ENCODE data around the gene ACTG2. TPM values are rescaled to one million over a fixed set of nuclear protein-coding genes. Genes with fewer than 3 reads are reported as not detected.
A peak's percentile ranks its signal among the peaks of the same experiment; 100 is the strongest.

ACTG2 gene
- total and polyA plus RNA-seq, 2 experiments from 2014 or later, result 20.3 to 41.1 TPM

DNA sequence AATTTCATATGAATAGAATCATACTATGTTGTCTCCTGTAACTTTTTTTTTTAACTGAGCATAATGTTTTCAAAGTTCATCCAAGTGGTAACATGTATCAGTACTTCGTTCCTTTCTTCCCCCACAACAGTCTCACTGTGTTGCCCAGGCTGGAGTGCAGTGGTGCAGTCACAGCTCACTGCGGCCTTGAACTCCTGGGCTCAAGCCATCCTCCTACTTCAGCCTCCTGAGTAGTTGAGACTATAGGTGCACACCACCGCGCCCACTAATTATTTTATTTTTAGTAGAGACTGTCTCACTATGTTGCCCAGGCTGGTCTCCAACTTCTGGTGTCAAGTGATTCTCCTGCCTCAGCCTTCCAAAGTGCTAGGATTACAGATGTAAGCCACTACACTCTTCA lies 68.5 kb downstream of the ACTG2 start:
- peaks cover 5% of the 10 kb centered on the region for H3K36me3 ChIP-seq (replicated peaks; ENCODE audit: insufficient read depth, low read depth)
- H3K4me3 ChIP-seq, result no peak overlapping the region
- WGBS (ENCODE audit: low lambda C conversion rate, missing lambda C conversion rate), result 96% methylated on average over 4 of the region's 4 CpGs
- no peaks in the 10 kb centered on the region for H3K79me2 ChIP-seq
- no peak for TF ChIP-seq EZH2 (IDR thresholded peaks at IDR 0.05; ENCODE audit: borderline replicate concordance)
- no peak for TF ChIP-seq EZH2phosphoT487 (IDR thresholded peaks at IDR 0.05; ENCODE audit: low read depth, severe bottlenecking, unreplicated experiment)
- TF ChIP-seq, protein P1, sequence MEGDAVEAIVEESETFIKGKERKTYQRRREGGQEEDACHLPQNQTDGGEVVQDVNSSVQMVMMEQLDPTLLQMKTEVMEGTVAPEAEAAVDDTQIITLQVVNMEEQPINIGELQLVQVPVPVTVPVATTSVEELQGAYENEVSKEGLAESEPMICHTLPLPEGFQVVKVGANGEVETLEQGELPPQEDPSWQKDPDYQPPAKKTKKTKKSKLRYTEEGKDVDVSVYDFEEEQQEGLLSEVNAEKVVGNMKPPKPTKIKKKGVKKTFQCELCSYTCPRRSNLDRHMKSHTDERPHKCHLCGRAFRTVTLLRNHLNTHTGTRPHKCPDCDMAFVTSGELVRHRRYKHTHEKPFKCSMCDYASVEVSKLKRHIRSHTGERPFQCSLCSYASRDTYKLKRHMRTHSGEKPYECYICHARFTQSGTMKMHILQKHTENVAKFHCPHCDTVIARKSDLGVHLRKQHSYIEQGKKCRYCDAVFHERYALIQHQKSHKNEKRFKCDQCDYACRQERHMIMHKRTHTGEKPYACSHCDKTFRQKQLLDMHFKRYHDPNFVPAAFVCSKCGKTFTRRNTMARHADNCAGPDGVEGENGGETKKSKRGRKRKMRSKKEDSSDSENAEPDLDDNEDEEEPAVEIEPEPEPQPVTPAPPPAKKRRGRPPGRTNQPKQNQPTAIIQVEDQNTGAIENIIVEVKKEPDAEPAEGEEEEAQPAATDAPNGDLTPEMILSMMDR (IDR thresholded peaks at IDR 0.05; ENCODE audit: poor library complexity), result no peak
- H3K9me2 ChIP-seq (replicated peaks; ENCODE audit: insufficient read depth), result no peaks in the 10 kb centered on the region
- H2AFZ ChIP-seq, result no peak overlapping the region
- H4K20me1 ChIP-seq (ENCODE audit: insufficient read depth, poor library complexity, severe bottlenecking), result no peaks in the 10 kb centered on the region
- no peak for DNase-seq (ENCODE audit: low spot score)
- no peaks in the 10 kb centered on the region for H3K4me1 ChIP-seq (ENCODE audit: insufficient read depth)
- no peak overlapping the region for H3K27ac ChIP-seq
- H3K27me3 ChIP-seq, result no peaks in the 10 kb centered on the region
- no peaks in the 10 kb centered on the region for H3K9me3 ChIP-seq (ENCODE audit: low read depth)
- no peak overlapping the region for H3K4me2 ChIP-seq

DNA sequence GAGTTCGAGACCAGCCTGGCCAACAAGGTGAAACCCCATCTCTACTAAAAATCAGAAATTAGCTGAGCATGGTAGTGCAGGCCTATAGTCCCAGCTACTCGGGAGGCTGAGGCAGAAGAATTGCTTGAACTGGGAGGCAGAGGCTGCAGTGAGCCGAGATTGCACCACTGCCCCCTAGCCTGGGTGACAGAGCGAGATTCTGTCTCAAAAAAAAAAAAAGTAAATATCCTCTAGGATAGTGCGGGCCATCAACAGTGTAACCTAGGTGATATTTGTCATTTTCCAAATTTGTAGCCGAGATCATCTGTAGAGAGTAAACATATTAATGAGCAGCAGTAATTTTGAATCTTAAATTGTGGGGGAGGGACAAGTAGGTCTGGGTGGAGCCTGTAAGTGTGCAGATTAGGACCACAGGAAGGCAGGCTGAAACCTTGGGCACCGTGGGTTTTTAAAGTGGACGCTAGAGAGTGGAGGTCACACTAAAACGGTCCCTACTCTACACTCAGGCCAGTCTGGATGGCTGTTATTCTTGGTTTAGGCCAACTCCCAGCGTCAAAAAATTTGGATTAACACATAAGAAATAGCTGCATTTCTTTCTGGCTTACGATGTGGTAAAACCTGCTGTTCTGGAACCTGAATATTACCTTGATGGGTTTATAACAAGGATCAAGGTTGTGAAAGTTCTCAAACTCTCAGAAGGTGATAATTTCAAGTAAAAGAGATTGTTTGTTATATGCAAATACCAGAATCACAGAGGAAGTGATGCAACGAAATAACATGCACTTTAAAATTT lies 69.2 kb downstream of the ACTG2 start:
- no peaks in the 10 kb centered on the region for H4K20me1 ChIP-seq (ENCODE audit: insufficient read depth, poor library complexity, severe bottlenecking)
- 92% methylated on average over 12 of the region's 12 CpGs for WGBS (ENCODE audit: low lambda C conversion rate, missing lambda C conversion rate)

DNA sequence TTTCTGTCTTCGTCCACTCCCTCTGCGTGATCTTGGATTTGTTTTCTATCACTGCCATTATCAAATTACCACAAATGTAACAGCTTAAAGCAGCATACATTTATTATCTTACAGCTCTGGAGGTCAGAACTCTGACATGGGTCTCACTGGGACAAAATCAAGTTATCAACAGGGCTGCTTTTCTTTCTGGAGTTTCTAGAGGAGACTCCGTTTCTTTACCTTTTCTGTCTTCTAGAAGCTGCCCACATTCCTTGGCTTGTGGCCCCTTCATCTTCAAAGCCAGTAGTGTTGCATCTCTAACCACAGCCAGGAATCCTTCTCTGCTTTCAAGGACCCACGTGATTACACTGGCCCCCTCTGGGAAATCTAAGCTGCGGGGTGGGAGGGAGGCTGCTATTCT lies 70.0 kb downstream of the ACTG2 start:
- 74% methylated on average over 5 of the region's 5 CpGs for WGBS (ENCODE audit: low lambda C conversion rate, missing lambda C conversion rate)

More for the DNA sequence above, 69.2 kb downstream of the ACTG2 start:
- Histone ChIP-seq H3K9me3 (ENCODE audit: low read depth) (no peaks in the 10 kb centered on the region), H2AFZ (no peak overlapping the region), H3K4me2 (no peak overlapping the region), H3K27me3 (no peaks in the 10 kb centered on the region), H3K36me3 (replicated peaks; ENCODE audit: insufficient read depth, low read depth) (peaks cover 5% of the 10 kb centered on the region), H3K4me1 (ENCODE audit: insufficient read depth) (no peaks in the 10 kb centered on the region), H3K9me2 (replicated peaks; ENCODE audit: insufficient read depth) (no peaks in the 10 kb centered on the region), H3K27ac (no peak overlapping the region), H3K4me3 (no peak overlapping the region), H3K79me2 (no peaks in the 10 kb centered on the region)
- no peak for TF ChIP-seq EZH2 (IDR thresholded peaks at IDR 0.05; ENCODE audit: borderline replicate concordance)
- TF ChIP-seq, protein P1 (IDR thresholded peaks at IDR 0.05; ENCODE audit: poor library complexity), result no peak
- no peak for TF ChIP-seq EZH2phosphoT487 (IDR thresholded peaks at IDR 0.05; ENCODE audit: low read depth, severe bottlenecking, unreplicated experiment)
- DNase-seq (ENCODE audit: low spot score), result no peak

DNA sequence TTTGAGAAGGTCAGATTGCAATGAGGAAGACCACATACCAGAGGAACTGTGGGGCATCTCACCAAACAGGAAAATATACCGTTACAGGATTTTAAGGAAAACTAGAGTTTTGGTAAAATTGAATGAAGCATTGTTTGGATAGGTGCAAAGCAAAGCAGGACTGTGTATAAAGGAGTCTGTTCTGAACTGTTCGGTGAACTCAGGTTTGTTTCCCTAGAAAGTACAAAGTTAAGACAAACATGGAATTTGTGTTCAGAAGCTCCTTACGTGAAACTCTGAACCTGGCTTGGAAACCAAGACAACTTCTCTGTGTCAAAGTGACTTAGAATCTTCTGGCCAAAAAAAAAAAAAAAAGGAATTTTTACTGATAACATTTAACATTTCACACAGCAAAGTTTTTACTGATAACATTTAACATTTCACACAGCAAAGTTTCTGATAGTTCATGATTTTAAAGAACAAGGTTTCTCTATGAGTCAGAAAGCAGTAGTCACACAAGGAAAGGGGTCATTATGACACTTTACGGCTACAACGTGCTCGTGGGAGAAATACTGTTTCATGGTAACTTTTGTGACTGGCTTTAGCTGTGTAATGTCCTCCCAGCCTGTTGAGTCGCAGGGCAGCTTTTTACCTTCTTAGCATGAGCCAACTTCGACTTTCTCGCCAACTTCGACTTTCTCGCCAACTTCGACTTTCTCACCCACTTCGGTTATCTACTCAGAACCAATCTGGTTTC lies 70.7 kb downstream of the ACTG2 start:
- Histone ChIP-seq H2AFZ (no peak overlapping the region), H3K9me3 (ENCODE audit: low read depth) (no peaks in the 10 kb centered on the region), H3K79me2 (no peaks in the 10 kb centered on the region), H4K20me1 (ENCODE audit: insufficient read depth, poor library complexity, severe bottlenecking) (no peaks in the 10 kb centered on the region), H3K27ac (peak overlapping the region; percentile 4), H3K9me2 (replicated peaks; ENCODE audit: insufficient read depth) (no peaks in the 10 kb centered on the region), H3K36me3 (replicated peaks; ENCODE audit: insufficient read depth, low read depth) (no peaks in the 10 kb centered on the region), H3K4me3 (no peak overlapping the region), H3K27me3 (no peaks in the 10 kb centered on the region), H3K4me2 (no peak overlapping the region), H3K4me1 (ENCODE audit: insufficient read depth) (no peaks in the 10 kb centered on the region)
- TF ChIP-seq EZH2phosphoT487 (IDR thresholded peaks at IDR 0.05; ENCODE audit: low read depth, severe bottlenecking, unreplicated experiment) (no peak), EZH2 (IDR thresholded peaks at IDR 0.05; ENCODE audit: borderline replicate concordance) (no peak)
- TF ChIP-seq, protein P1 (IDR thresholded peaks at IDR 0.05; ENCODE audit: poor library complexity), result no peak
- 83% methylated on average over 13 of the region's 13 CpGs for WGBS (ENCODE audit: low lambda C conversion rate, missing lambda C conversion rate)
- DNase-seq (ENCODE audit: low spot score), result no peak

More for the DNA sequence above, 70.0 kb downstream of the ACTG2 start:
- H3K4me2 ChIP-seq, result no peak overlapping the region
- no peaks in the 10 kb centered on the region for H3K27me3 ChIP-seq
- no peaks in the 10 kb centered on the region for H3K4me1 ChIP-seq (ENCODE audit: insufficient read depth)
- no peaks in the 10 kb centered on the region for H3K9me3 ChIP-seq (ENCODE audit: low read depth)
- TF ChIP-seq EZH2phosphoT487 (IDR thresholded peaks at IDR 0.05; ENCODE audit: low read depth, severe bottlenecking, unreplicated experiment), result no peak
- H3K79me2 ChIP-seq, result no peaks in the 10 kb centered on the region
- no peak for DNase-seq (ENCODE audit: low spot score)
- H3K9me2 ChIP-seq (replicated peaks; ENCODE audit: insufficient read depth), result no peaks in the 10 kb centered on the region
- no peak overlapping the region for H3K4me3 ChIP-seq
- H3K36me3 ChIP-seq (replicated peaks; ENCODE audit: insufficient read depth, low read depth), result peaks cover 4% of the 10 kb centered on the region
- H4K20me1 ChIP-seq (ENCODE audit: insufficient read depth, poor library complexity, severe bottlenecking), result no peaks in the 10 kb centered on the region
- H3K27ac ChIP-seq, result peak overlapping the region; percentile 4
- H2AFZ ChIP-seq, result no peak overlapping the region

Data from hepatocyte (in vitro differentiated cells).